ENCODE measurements around the gene ELFN1. TPM values are rescaled to one million over a fixed set of nuclear protein-coding genes. Genes with fewer than 3 reads are reported as not detected.

ELFN1 gene
- total and polyA plus RNA-seq, 9 of the 15 experiments (the other 6 are each of a cell fraction or from before 2014, with no cell fraction given), result 0.04 to 0.64 (median 0.18) TPM; not detected in 2

GRCh38 chr7:1742555-1743303, 72.7 kb downstream of the ELFN1 start (continued):
- no peak for TF ChIP-seq MYC (IDR thresholded peaks at IDR 0.05; ENCODE audit: low read depth, low read length)
- TF ChIP-seq MYC (CRISPR knock-in tag; IDR thresholded peaks at IDR 0.05; ENCODE audit: borderline replicate concordance, low read depth), result peak; percentile 31; the same call in 1 of the 2 replicates
- peak; percentile 63 for TF ChIP-seq EP400 (IDR thresholded peaks at IDR 0.05)
- no peak for TF ChIP-seq MIER1 (IDR thresholded peaks at IDR 0.05; ENCODE audit: low read depth)
- TF ChIP-seq RAD21 (CRISPR knock-in tag; conservative IDR thresholded peaks at IDR 0.05 in 1 of 2, IDR thresholded peaks at IDR 0.05 in 1 of 2), result no peak
- TF ChIP-seq PTRF (tag; IDR thresholded peaks at IDR 0.05), result no peak
- TF ChIP-seq KAT2B (IDR thresholded peaks at IDR 0.05; ENCODE audit: low read depth, low read length), result no peak
- TF ChIP-seq SMC3 (conservative IDR thresholded peaks at IDR 0.05; ENCODE audit: insufficient read depth, low read depth, low read length), result no peak
- no peak for TF ChIP-seq SMARCE1 (IDR thresholded peaks at IDR 0.05)
- TF ChIP-seq ZNF76 (CRISPR knock-in tag; IDR thresholded peaks at IDR 0.05; ENCODE audit: borderline replicate concordance), result no peak
- no peak for TF ChIP-seq GMEB1 (CRISPR knock-in tag; IDR thresholded peaks at IDR 0.05)
- peak; percentile 36; the same call in 1 of the 2 replicates for TF ChIP-seq NFIX (CRISPR knock-in tag; IDR thresholded peaks at IDR 0.05; ENCODE audit: low read depth)
- no peak for TF ChIP-seq NUFIP1 (IDR thresholded peaks at IDR 0.05; ENCODE audit: partially characterized antibody)
- no peak for TF ChIP-seq RFX1 (IDR thresholded peaks at IDR 0.05)
- 0 out of 2 replicates have a peak, but pooled peaks have one; percentile 1 for TF ChIP-seq MGA (IDR thresholded peaks at IDR 0.05)
- no peak for TF ChIP-seq ZKSCAN3 (CRISPR knock-in tag; IDR thresholded peaks at IDR 0.05)
